HL-60 (cell line): Measurements from ENCODE around the gene RPL36A.

Experiments used
- DNase-seq, 2 experiments: peaks; one replicate each; pipeline ENCODE4 v3.0.0-alpha.2; 2010 to 2020; ENCODE audit warnings: low read depth in 1 of 2, low spot score in 1 of 2
- H3K27ac ChIP-seq: fragments of 250-450 bp; sonication (Bioruptor Pico); replicated peaks from 2 replicates; pipeline ENCODE4 v1.5.1; 2020; ENCODE audit warnings: mild to moderate bottlenecking, moderate library complexity
- H3K27me3 ChIP-seq: fragments of 250-450 bp; sonication (Bioruptor Pico); 2 replicates; pipeline ENCODE4 v1.5.1; 2021; ENCODE audit warnings: mild to moderate bottlenecking, moderate library complexity; ENCODE audit not compliant: insufficient read depth, poor library complexity, severe bottlenecking
- H3K4me3 ChIP-seq: replicated peaks from 2 replicates; pipeline ENCODE4 v1.5.1; 2011; ENCODE audit warnings: mild to moderate bottlenecking, control low read depth, low read length; ENCODE audit not compliant: insufficient read depth
- GABPA ChIP-seq: IDR thresholded peaks from 2 replicates; pipeline ENCODE4 v1.6.1; 2012; ENCODE audit warnings: low read depth
- POLR2AphosphoS5 ChIP-seq: IDR thresholded peaks from 2 replicates; pipeline ENCODE4 v1.6.1; 2012; ENCODE audit warnings: low read depth
- SPI1 ChIP-seq: IDR thresholded peaks from 2 replicates; pipeline ENCODE4 v1.6.1; 2012; ENCODE audit warnings: low read depth, mild to moderate bottlenecking, borderline replicate concordance
- TF ChIP-seq, protein P1 (sequence below): IDR thresholded peaks from one replicate; pipeline ENCODE4 v1.5.1; 2011; ENCODE audit warnings: low read length, control low read depth, inconsistent platforms; ENCODE audit not compliant: insufficient read depth
- TF ChIP-seq, protein P2 (sequence below): IDR thresholded peaks from 2 replicates; pipeline ENCODE4 v1.6.1; 2012; ENCODE audit warnings: low read depth; ENCODE audit not compliant: insufficient replicate concordance

RPL36A gene

DNA sequence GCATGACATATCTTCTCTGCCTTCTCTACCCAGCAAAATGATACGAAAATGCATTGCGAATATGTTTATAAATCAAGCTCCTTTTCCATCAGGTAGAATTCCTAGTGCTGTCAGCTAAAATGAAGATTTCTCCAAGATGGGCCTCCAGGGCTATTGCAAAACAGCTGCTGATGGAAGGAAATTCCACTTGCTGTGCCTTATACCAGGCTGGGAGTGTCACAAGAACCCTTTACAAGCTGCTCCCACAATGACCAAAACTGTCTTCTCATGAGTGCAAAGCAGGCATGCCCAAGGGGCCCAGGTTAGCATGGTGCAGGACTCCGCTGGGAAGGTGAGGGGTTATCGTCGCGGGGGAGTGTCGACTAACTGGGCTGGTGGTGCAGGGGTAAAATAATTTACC lies 25.9 kb downstream of the RPL36A start:
- no peak for DNase-seq
- no peak for TF ChIP-seq GABPA
- TF ChIP-seq SPI1, result no peak
- TF ChIP-seq, protein P1, sequence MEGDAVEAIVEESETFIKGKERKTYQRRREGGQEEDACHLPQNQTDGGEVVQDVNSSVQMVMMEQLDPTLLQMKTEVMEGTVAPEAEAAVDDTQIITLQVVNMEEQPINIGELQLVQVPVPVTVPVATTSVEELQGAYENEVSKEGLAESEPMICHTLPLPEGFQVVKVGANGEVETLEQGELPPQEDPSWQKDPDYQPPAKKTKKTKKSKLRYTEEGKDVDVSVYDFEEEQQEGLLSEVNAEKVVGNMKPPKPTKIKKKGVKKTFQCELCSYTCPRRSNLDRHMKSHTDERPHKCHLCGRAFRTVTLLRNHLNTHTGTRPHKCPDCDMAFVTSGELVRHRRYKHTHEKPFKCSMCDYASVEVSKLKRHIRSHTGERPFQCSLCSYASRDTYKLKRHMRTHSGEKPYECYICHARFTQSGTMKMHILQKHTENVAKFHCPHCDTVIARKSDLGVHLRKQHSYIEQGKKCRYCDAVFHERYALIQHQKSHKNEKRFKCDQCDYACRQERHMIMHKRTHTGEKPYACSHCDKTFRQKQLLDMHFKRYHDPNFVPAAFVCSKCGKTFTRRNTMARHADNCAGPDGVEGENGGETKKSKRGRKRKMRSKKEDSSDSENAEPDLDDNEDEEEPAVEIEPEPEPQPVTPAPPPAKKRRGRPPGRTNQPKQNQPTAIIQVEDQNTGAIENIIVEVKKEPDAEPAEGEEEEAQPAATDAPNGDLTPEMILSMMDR, result no peak
- Histone ChIP-seq H3K27me3 (peaks cover 3% of the 10 kb centered on the region), H3K4me3 (no peak overlapping the region), H3K27ac (no peak overlapping the region)

DNA sequence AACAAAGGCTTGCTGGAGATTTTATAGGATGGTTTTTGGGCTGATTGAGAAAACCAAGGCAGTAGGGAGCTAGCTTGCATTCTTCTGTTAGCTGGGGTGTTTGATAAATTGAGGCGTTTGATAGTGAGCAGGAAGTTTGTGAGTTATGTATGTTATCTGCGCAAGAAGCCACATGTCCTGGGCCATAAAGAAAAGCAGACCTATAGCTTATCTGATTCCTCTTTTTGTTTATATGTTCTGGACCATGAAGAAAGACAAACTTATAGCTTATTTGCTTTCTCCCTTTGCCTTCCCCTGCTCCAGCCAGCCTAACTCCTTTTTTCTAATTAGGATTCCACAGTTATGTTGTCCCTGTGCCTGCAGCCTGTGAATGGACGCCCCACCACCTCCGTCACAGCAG lies 26.4 kb downstream of the RPL36A start:
- TF ChIP-seq SPI1 (no peak), POLR2AphosphoS5 (no peak), GABPA (no peak)
- TF ChIP-seq, protein P1, result no peak
- TF ChIP-seq, protein P2, sequence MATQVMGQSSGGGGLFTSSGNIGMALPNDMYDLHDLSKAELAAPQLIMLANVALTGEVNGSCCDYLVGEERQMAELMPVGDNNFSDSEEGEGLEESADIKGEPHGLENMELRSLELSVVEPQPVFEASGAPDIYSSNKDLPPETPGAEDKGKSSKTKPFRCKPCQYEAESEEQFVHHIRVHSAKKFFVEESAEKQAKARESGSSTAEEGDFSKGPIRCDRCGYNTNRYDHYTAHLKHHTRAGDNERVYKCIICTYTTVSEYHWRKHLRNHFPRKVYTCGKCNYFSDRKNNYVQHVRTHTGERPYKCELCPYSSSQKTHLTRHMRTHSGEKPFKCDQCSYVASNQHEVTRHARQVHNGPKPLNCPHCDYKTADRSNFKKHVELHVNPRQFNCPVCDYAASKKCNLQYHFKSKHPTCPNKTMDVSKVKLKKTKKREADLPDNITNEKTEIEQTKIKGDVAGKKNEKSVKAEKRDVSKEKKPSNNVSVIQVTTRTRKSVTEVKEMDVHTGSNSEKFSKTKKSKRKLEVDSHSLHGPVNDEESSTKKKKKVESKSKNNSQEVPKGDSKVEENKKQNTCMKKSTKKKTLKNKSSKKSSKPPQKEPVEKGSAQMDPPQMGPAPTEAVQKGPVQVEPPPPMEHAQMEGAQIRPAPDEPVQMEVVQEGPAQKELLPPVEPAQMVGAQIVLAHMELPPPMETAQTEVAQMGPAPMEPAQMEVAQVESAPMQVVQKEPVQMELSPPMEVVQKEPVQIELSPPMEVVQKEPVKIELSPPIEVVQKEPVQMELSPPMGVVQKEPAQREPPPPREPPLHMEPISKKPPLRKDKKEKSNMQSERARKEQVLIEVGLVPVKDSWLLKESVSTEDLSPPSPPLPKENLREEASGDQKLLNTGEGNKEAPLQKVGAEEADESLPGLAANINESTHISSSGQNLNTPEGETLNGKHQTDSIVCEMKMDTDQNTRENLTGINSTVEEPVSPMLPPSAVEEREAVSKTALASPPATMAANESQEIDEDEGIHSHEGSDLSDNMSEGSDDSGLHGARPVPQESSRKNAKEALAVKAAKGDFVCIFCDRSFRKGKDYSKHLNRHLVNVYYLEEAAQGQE, result no peak
- H3K27ac ChIP-seq, result no peak overlapping the region
- no peak for DNase-seq
- H3K4me3 ChIP-seq, result no peak overlapping the region
- H3K27me3 ChIP-seq, result peaks cover 3% of the 10 kb centered on the region

DNA sequence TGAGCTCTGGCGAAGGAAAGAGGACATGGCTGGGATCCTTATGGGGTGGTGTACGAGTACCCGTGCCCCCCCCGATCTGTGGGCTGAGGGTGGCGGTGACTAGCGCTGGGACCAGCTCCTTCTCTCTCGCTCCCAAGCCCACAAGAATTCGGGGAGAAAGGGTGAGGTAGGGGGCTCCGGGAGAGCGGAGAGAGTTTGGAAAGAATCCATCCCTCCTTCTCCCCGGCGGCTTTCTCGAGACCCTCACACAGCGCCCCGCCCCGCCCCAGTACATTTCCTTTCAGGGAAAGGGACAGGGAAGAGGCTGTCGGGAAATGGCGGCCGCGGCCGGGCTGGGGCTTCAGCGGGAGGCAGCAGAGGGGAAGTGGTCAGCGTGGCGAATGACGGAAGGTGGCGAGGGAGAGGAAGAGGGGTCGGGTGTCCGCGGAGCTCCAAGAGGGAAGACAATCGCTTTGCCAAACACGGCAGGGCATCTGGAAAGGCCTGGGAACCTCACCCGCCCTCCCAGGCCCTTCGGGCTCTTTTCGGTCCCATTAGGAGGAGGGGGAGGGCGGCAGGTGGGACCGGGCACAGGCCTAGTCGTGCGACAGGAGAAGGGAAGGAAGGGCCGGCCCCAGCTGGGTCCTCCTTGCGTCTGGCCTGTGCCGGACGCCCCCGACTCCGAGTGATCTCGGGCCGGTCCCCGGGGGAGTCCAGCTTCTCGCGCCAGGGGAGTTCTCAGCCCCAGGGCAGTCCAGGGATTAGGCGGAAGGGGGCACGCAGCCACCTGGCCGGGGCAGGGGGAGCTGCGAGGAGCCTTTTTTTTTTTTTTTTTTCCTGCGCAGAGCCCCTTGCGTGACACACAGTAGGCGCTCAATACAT lies 27.4 kb downstream of the RPL36A start:
- TF ChIP-seq GABPA (no peak), SPI1 (peak; percentile 68), POLR2AphosphoS5 (no peak; the same call in 1 of the 2 replicates)
- TF ChIP-seq, protein P2, result no peak
- TF ChIP-seq, protein P1, result no peak
- peak in 1 of 2 experiments; percentile 48 for DNase-seq

More for the DNA sequence above, 27.4 kb downstream of the RPL36A start:
- peaks cover 3% of the 10 kb centered on the region for H3K27me3 ChIP-seq
- H3K4me3 ChIP-seq, result peak overlapping the region; percentile 35
- H3K27ac ChIP-seq, result peak overlapping the region; percentile 53
